Activated naive CD4-positive, alpha-beta T cell treated with anti-CD3 and anti-CD28 coated beads for 36 hours (primary cell): ENCODE results near the gene VPS45. TPM values are rescaled to one million over a fixed set of nuclear protein-coding genes. Genes with fewer than 3 reads are reported as not detected.
"Not testable (repeated sequence)": the region's sequence is repeated elsewhere in the genome, so short reads cannot be mapped to it uniquely, and the experiment has no call there.

Experiments used
- CTCF ChIA-PET: fragments of 350-600 bp; sonication (Branson Sonifier 250); formaldehyde crosslinking; loops from one replicate; lab custom pipeline; 2021; ENCODE audit warnings: antibody characterized with exemption; lab: Charles Lee
- DNase-seq: peaks from one replicate; pipeline ENCODE4 v3.0.0-alpha.2; 2020
- H3K27ac Mint-ChIP-seq: one replicate; pipeline ENCODE4 v1.8.0; 2021; ENCODE audit warnings: mild to moderate bottlenecking, mixed read lengths
- H3K27me3 Mint-ChIP-seq: one replicate; pipeline ENCODE4 v1.8.0; 2021; ENCODE audit warnings: low read depth, mixed read lengths
- H3K36me3 Mint-ChIP-seq: one replicate; pipeline ENCODE4 v1.8.0; 2021; ENCODE audit warnings: low read depth, mixed read lengths
- H3K4me1 Mint-ChIP-seq: one replicate; pipeline ENCODE4 v1.8.0; 2021; ENCODE audit warnings: low read depth, mixed read lengths
- H3K4me3 Mint-ChIP-seq: one replicate; pipeline ENCODE4 v1.8.0; 2021; ENCODE audit warnings: mild to moderate bottlenecking, moderate library complexity, mixed read lengths
- H3K9me3 Mint-ChIP-seq: one replicate; pipeline ENCODE4 v1.8.0; 2021; ENCODE audit warnings: mixed read lengths
- intact Hi-C: fragments of 100-400 bp; cut with micrococcal nuclease; formaldehyde crosslinking; loops from one replicate; pipeline ENCODE4 v1.15.1; 2023
- total RNA-seq, 2 experiments: library from RNA; stranded (reverse); gene quantifications; one replicate each; pipeline ENCODE4 v1.2.3, GENCODE V29; 2021

Gene VPS45
- total RNA-seq, 2 experiments from 2014 or later = 21.2 to 23.6 TPM

- Mint-ChIP-seq H3K4me3 (no peak overlapping the region), H3K27me3 (no peaks in the 10 kb centered on the region), H3K27ac (no peak overlapping the region), H3K4me1 (no peaks in the 10 kb centered on the region), H3K36me3 (no peaks in the 10 kb centered on the region), H3K9me3 (no peaks in the 10 kb centered on the region)
- no peak for DNase-seq
- intact Hi-C loops = no loop called here
- CTCF ChIA-PET = no interaction called here
These were observed 67.0 kb downstream of the VPS45 start for GRCh38 chr1:150134537-150134936.

GRCh38 chr1:150135400-150135799 is 67.8 kb downstream of the VPS45 start:
- H3K4me3 Mint-ChIP-seq, DNase-seq, H3K4me1 Mint-ChIP-seq, H3K9me3 Mint-ChIP-seq, H3K27ac Mint-ChIP-seq, H3K36me3 Mint-ChIP-seq, H3K27me3 Mint-ChIP-seq, intact Hi-C loops: not testable (repeated sequence)
- CTCF ChIA-PET = interaction anchor here (1.0 to 1.1 kb wide), 2 partner anchors 30 to 61 kb away, joined by 3 to 4 read pairs; no protein-coding TSS in a partner anchor

DNA sequence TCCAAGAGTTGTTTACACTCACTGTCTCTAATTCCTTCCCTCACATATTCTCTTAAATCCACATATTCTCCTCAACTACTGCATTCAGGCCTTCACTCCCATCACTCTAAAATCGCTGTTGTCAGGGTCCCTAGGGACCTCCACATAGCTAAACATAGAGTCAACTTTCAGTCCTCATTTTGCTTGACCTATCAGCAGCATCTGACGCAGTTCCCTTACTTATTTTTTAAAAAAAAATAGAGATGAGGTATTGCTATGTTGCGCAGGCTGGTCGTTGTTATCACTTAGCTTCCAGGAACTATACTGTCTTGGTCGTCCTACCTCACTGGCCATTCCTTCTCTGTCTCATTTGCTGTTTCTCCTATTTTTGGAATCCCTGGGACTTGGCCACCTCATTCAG is 70.5 kb downstream of the VPS45 start:
- peaks cover 3% of the 10 kb centered on the region for H3K4me1 Mint-ChIP-seq
- CTCF ChIA-PET = no interaction called here
- intact Hi-C loops = no loop called here
- H3K36me3 Mint-ChIP-seq = no peaks in the 10 kb centered on the region
- H3K27ac Mint-ChIP-seq = no peak overlapping the region
- no peak overlapping the region for H3K4me3 Mint-ChIP-seq
- no peaks in the 10 kb centered on the region for H3K9me3 Mint-ChIP-seq
- DNase-seq = no peak
- no peaks in the 10 kb centered on the region for H3K27me3 Mint-ChIP-seq

- H3K27me3 Mint-ChIP-seq = no peaks in the 10 kb centered on the region
- peaks cover 11% of the 10 kb centered on the region for H3K4me1 Mint-ChIP-seq
- no peaks in the 10 kb centered on the region for H3K9me3 Mint-ChIP-seq
- no peak overlapping the region for H3K4me3 Mint-ChIP-seq
- intact Hi-C loops = no loop called here
- H3K36me3 Mint-ChIP-seq = no peaks in the 10 kb centered on the region
- no peak for DNase-seq
- H3K27ac Mint-ChIP-seq = no peak overlapping the region
- CTCF ChIA-PET = interaction anchor here (0.6 to 0.7 kb wide), 2 partner anchors 25 to 68 kb away, joined by 3 to 4 read pairs; no protein-coding TSS in a partner anchor
These were observed 73.9 kb downstream of the VPS45 start for GRCh38 chr1:150141452-150141851.

DNA sequence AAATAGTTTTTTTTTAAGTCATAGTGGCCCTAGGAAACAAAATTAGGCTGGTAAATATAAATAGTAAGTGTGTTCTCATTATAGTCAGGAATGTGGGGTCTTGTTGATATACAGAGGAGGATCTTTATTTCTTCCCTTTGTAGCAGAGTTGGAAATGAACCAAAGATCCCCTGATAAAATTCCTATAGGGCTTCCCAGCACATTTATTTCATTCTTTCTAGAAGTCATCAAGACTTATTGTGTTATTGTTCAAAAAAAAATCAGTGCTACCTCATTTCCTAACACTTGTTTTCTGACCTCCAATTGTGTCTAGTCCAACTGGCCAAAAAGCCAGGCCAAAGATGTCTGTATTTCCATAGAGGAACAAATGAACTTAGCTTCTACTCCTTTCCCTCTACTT is 74.5 kb downstream of the VPS45 start:
- intact Hi-C loops = no loop called here
- DNase-seq = no peak
- Mint-ChIP-seq H3K9me3 (no peaks in the 10 kb centered on the region), H3K27me3 (no peaks in the 10 kb centered on the region), H3K4me1 (peaks cover 13% of the 10 kb centered on the region), H3K4me3 (no peak overlapping the region), H3K27ac (no peak overlapping the region), H3K36me3 (no peaks in the 10 kb centered on the region)
- CTCF ChIA-PET = interaction anchor here (0.7 kb wide), 1 partner anchor 86 kb away, joined by 4 read pairs; no protein-coding TSS in a partner anchor

- no peaks in the 10 kb centered on the region for H3K9me3 Mint-ChIP-seq
- H3K4me3 Mint-ChIP-seq = no peak overlapping the region
- H3K4me1 Mint-ChIP-seq = peaks cover 23% of the 10 kb centered on the region
These were observed 77.0 kb downstream of the VPS45 start for GRCh38 chr1:150144606-150145005.

GRCh38 chr1:150146016-150146415 is 78.4 kb downstream of the VPS45 start:
- H3K36me3 Mint-ChIP-seq, DNase-seq, H3K9me3 Mint-ChIP-seq, intact Hi-C loops, H3K27ac Mint-ChIP-seq, H3K27me3 Mint-ChIP-seq, H3K4me3 Mint-ChIP-seq: not testable (repeated sequence)
- peaks cover 25% of the 10 kb centered on the region for H3K4me1 Mint-ChIP-seq
- CTCF ChIA-PET = interaction anchor here (0.9 kb wide), 1 partner anchor 40 kb away, joined by 3 read pairs; no protein-coding TSS in a partner anchor

More at GRCh38 chr1:150144606-150145005, 77.0 kb downstream of the VPS45 start:
- no peak for DNase-seq
- H3K27ac Mint-ChIP-seq = no peak overlapping the region
- no peaks in the 10 kb centered on the region for H3K27me3 Mint-ChIP-seq
- CTCF ChIA-PET = no interaction called here
- intact Hi-C loops = no loop called here
- H3K36me3 Mint-ChIP-seq = no peaks in the 10 kb centered on the region

DNA sequence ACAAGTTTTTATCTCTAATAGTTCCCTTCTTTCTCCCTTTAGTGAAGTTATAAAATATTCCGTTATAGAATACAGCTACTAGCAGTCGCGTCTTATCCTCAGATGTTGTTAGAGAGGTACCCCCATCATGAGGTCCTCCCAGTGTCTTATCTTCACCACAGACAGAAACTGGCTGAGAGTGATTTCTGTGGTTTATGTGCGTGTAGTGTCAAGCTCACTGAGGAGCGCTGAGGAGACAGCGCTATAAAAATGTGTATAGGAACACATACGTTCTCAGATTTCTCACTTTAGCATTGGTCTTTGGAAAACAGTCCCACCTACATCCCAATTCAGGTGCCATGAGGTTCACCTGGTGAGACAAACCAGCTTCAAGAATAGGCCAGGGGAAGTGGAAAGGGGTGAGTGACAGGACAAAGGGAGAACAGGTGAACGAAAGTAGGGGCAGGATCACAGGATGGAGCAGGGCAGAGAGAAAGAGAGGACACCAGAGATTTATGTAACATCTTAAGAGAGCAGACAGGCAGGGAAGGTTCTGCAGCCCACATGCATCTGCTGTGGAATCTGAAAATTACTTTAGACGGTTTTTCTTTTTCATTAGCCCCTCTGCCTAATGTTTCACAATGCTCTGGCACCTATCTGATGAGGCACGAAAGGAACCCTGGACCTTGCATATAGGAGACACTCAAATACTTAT is 79.4 kb downstream of the VPS45 start:
- Mint-ChIP-seq H3K27ac (no peak overlapping the region), H3K27me3 (no peaks in the 10 kb centered on the region), H3K36me3 (no peaks in the 10 kb centered on the region), H3K4me1 (peaks cover 32% of the 10 kb centered on the region), H3K9me3 (no peaks in the 10 kb centered on the region), H3K4me3 (no peak overlapping the region)
- CTCF ChIA-PET = no interaction called here
- DNase-seq = no peak
- intact Hi-C loops = no loop called here

- CTCF ChIA-PET = no interaction called here
- DNase-seq = no peak
- Mint-ChIP-seq H3K27me3 (no peaks in the 10 kb centered on the region), H3K9me3 (no peaks in the 10 kb centered on the region), H3K4me1 (peaks cover 40% of the 10 kb centered on the region), H3K4me3 (peak overlapping the region; percentile 71), H3K27ac (no peak overlapping the region), H3K36me3 (no peaks in the 10 kb centered on the region)
- intact Hi-C loops = no loop called here
These were observed 81.3 kb downstream of the VPS45 start for GRCh38 chr1:150148837-150149270.

DNA sequence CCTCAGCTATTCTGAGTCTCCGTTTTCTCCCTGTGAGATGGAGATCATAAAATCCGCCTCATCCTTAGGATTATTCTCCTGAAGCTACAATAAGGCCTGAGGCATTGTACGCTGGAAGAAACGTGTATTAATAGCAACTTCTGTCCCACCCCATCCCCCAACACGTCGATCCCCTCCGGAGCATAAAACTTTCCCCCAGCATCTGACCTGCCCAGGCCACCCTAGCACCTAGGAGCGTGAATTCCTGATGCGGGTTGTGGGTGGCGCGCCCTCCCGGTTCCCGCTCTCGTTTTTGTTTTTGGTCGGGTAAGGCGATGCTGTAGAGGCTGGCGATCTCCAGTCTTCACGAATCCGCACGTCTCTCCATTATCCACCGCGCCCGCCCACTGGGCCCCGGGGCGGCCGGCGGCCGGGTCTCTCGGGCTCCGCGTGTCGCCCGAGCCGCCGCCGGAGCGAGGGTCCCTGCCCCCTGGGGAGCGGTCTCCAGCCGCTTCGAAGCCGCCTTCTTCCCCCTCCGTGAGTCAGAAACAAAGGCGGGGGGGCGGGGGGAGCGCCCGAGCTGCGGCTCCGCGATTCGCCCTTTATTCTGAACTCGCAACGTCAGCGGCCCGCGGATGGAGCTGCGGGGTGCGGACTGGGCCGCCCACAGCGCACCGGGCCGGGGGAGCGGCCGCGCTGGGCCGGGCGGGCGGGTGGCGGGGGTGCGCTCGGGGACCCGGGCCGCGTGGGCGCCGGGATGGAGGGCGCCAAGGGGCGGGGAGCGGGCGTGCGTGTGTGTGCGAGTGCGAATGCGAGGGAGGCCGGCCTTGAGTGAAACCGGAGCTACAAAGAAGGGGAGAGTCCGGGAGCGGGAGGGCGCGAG is 81.9 kb downstream of the VPS45 start, which contains the start of gene PLEKHO1:
TSS of gene PLEKHO1 (plus strand) at position 646 of the 862 bp plus-strand sequence. CDS start 342 bp downstream, outside the sequence.
- peaks cover 44% of the 10 kb centered on the region for H3K4me1 Mint-ChIP-seq
- CTCF ChIA-PET = interaction anchor here (0.8 to 1.0 kb wide), 2 partner anchors 16 to 81 kb away, joined by 3 read pairs; no protein-coding TSS in a partner anchor

GRCh38 chr1:150150133-150151021 is 82.8 kb downstream of the VPS45 start:
- Mint-ChIP-seq H3K27me3 (no peaks in the 10 kb centered on the region), H3K4me1 (peaks cover 39% of the 10 kb centered on the region), H3K4me3 (peak overlapping the region; percentile 75), H3K9me3 (no peaks in the 10 kb centered on the region), H3K36me3 (no peaks in the 10 kb centered on the region), H3K27ac (peak overlapping the region; percentile 72)
- no peak for DNase-seq
- intact Hi-C loops = loop anchor here (1.0 to 2.0 kb wide), 2 partner anchors 10 to 40 kb away; no protein-coding TSS in a partner anchor
- CTCF ChIA-PET = interaction anchor here (0.8 to 1.0 kb wide), 2 partner anchors 15 to 82 kb away, joined by 3 read pairs; no protein-coding TSS in a partner anchor

More for the DNA sequence above, 81.9 kb downstream of the VPS45 start, which contains the start of gene PLEKHO1:
- H3K9me3 Mint-ChIP-seq = no peaks in the 10 kb centered on the region
- H3K27ac Mint-ChIP-seq = peak within 1 kb of the TSS; percentile 72
- no peaks in the 10 kb centered on the region for H3K36me3 Mint-ChIP-seq
- H3K27me3 Mint-ChIP-seq = no peaks in the 10 kb centered on the region
- H3K4me3 Mint-ChIP-seq = peak within 1 kb of the TSS; percentile 75
- peak; percentile 81 for DNase-seq
- intact Hi-C loops = loop anchor here (2.0 kb wide), 1 partner anchor 39 kb away; no protein-coding TSS in a partner anchor
